Hepatocyte (in vitro differentiated cells): ENCODE data around the gene PDE3B.
"Not testable (repeated sequence)": the region's sequence is repeated elsewhere in the genome, so short reads cannot be mapped to it uniquely, and the experiment has no call there.

Source experiments
- EZH2 ChIP-seq: fragments of 200-600 bp; sonication (generic); IDR thresholded peaks from 2 replicates; pipeline ENCODE4 v1.6.1; 2016; ENCODE audit warnings: antibody characterized with exemption, mild to moderate bottlenecking, borderline replicate concordance
- EZH2phosphoT487 ChIP-seq: fragments of 200-600 bp; sonication (generic); IDR thresholded peaks from one replicate; pipeline ENCODE4 v1.6.1; 2018; ENCODE audit warnings: antibody characterized with exemption, mild to moderate bottlenecking, low read depth, moderate library complexity; ENCODE audit not compliant: unreplicated experiment, severe bottlenecking
- TF ChIP-seq, protein P1 (sequence below): fragments of 200-600 bp; sonication (generic); IDR thresholded peaks from 2 replicates; pipeline ENCODE4 v1.5.1; 2016; ENCODE audit warnings: antibody characterized with exemption, mild to moderate bottlenecking; ENCODE audit not compliant: poor library complexity

DNA sequence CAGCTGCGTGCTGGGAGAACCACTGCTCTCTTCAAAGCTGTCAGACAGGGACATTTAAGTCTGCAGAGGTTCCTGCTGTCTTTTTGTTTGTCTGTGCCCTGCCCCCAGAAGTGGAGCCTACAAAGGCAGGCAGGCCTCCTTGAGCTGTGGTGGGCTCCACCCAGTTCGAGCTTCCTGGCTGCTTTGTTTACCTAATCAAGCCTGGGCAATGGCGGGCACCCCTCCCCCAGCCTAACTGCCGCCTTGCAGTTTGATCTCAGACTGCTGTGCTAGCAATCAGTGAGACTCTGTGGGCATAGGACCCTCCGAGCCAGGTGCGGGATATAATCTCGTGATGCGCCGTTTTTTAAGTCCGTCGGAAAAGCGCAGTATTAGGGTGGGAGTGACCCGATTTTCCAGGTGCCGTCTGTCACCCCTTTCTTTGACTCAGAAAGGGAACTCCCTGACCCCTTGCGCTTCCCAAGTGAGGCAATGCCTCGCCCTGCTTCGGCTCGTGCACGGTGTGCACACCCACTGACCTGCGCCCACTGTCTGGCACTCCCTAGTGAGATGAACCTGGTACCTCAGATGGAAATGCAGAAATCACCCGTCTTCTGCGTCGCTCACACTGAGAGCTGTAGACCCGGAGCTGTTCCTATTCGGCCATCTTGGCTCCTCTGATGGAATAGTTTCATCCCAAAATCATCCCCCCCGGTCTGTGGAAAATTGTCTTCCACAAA is 9.9 kb upstream of the PDE3B start:
- not testable (repeated sequence) for TF ChIP-seq EZH2phosphoT487, EZH2
- TF ChIP-seq, protein P1, sequence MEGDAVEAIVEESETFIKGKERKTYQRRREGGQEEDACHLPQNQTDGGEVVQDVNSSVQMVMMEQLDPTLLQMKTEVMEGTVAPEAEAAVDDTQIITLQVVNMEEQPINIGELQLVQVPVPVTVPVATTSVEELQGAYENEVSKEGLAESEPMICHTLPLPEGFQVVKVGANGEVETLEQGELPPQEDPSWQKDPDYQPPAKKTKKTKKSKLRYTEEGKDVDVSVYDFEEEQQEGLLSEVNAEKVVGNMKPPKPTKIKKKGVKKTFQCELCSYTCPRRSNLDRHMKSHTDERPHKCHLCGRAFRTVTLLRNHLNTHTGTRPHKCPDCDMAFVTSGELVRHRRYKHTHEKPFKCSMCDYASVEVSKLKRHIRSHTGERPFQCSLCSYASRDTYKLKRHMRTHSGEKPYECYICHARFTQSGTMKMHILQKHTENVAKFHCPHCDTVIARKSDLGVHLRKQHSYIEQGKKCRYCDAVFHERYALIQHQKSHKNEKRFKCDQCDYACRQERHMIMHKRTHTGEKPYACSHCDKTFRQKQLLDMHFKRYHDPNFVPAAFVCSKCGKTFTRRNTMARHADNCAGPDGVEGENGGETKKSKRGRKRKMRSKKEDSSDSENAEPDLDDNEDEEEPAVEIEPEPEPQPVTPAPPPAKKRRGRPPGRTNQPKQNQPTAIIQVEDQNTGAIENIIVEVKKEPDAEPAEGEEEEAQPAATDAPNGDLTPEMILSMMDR = not testable (repeated sequence)
